ENCODE results near the gene INO80B. TPM values are rescaled to one million over a fixed set of nuclear protein-coding genes. Genes with fewer than 3 reads are reported as not detected.

The INO80B gene
- total and polyA plus RNA-seq, 2 donors (not counting 1 experiment from before 2014, with no cell fraction given): 30.4 to 78.6 TPM

- no peak overlapping the region for H2AFZ ChIP-seq (ENCODE audit: insufficient read depth, low read depth, low read length, poor library complexity, severe bottlenecking)
- H3K27ac ChIP-seq (ENCODE audit: low read length in 2 of 2): no peak overlapping the region
- no peak overlapping the region for H3K4me2 ChIP-seq (replicated peaks; ENCODE audit: low read depth, low read length, poor library complexity, severe bottlenecking)
- TF ChIP-seq EZH2 (IDR thresholded peaks at IDR 0.05; ENCODE audit: borderline replicate concordance, insufficient read depth, low read depth, low read length, poor library complexity, severe bottlenecking) (no peak), CTCF (IDR thresholded peaks at IDR 0.05) (no peak)
- no peaks in the 10 kb centered on the region for H3K27me3 ChIP-seq (replicated peaks in 1 of 4; ENCODE audit: control extremely low read depth in 1 of 4, control insufficient read depth in 3 of 4, insufficient read depth in 4 of 4, low read length in 3 of 4)
- no peaks in the 10 kb centered on the region for H4K20me1 ChIP-seq (ENCODE audit: control insufficient read depth, insufficient read depth, low read length, poor library complexity, severe bottlenecking)
- ATAC-seq (ENCODE audit: low read depth) (no peak), DNase-seq (no peak)
- no peak overlapping the region for H3K4me3 ChIP-seq (ENCODE audit: control extremely low read depth in 1 of 5, extremely low read depth in 1 of 5, insufficient read depth in 1 of 5, low read depth in 2 of 5, low read length in 4 of 5)
- Mint-ChIP-seq H3K27ac (no peak overlapping the region), H3K9me3 (ENCODE audit: insufficient read depth) (no peaks in the 10 kb centered on the region), H3K27me3 (no peaks in the 10 kb centered on the region), H3K4me3 (no peak overlapping the region), H3K4me1 (no peaks in the 10 kb centered on the region)
- no peaks in the 10 kb centered on the region for H3K79me2 ChIP-seq (ENCODE audit: control insufficient read depth, insufficient read depth, low read length)
- CTCF ChIA-PET: interaction anchor here (0.9 kb wide), 1 partner anchor 38 kb away, joined by 3 read pairs; no protein-coding TSS in a partner anchor
- POLR2A ChIA-PET: interaction anchor here (1.3 kb wide), 1 partner anchor 9 kb away, joined by 3 read pairs; the partner anchor contains the start of genes C2orf81 and WDR54
- H3K9ac ChIP-seq (ENCODE audit: low read length): no peak overlapping the region
- 95% methylated on average over 12 of the region's 18 CpGs for WGBS (ENCODE audit: insufficient coverage)
- H3K4me1 ChIP-seq (ENCODE audit: control insufficient read depth in 2 of 2, insufficient read depth in 2 of 2, low read length in 2 of 2): no peaks in the 10 kb centered on the region
- no peaks in the 10 kb centered on the region for H3K9me3 ChIP-seq (ENCODE audit: control extremely low read depth in 1 of 3, control insufficient read depth in 2 of 3, insufficient read depth in 1 of 3, low read length in 2 of 3)
- intact Hi-C loops (cut with micrococcal nuclease): no loop called here
- H3K36me3 ChIP-seq (replicated peaks in 1 of 2; ENCODE audit: control extremely low read depth in 1 of 2, control insufficient read depth in 1 of 2, extremely low read depth in 1 of 2, insufficient read depth in 2 of 2, low read length in 1 of 2): peaks cover 0 to 6% of the 10 kb centered on the region in 2 experiments
These were observed 25.1 kb upstream of the INO80B start for GRCh38 chr2:74429487-74430451.

- H3K4me3 ChIP-seq (ENCODE audit: control extremely low read depth in 1 of 5, extremely low read depth in 1 of 5, insufficient read depth in 1 of 5, low read depth in 2 of 5, low read length in 4 of 5): no peak overlapping the region
- ATAC-seq (ENCODE audit: low read depth) (no peak), DNase-seq (no peak)
- H3K9me3 ChIP-seq (ENCODE audit: control extremely low read depth in 1 of 3, control insufficient read depth in 2 of 3, insufficient read depth in 1 of 3, low read length in 2 of 3): no peaks in the 10 kb centered on the region
- H3K4me2 ChIP-seq (replicated peaks; ENCODE audit: low read depth, low read length, poor library complexity, severe bottlenecking): no peak overlapping the region
- no peak for TF ChIP-seq EZH2 (IDR thresholded peaks at IDR 0.05; ENCODE audit: borderline replicate concordance, insufficient read depth, low read depth, low read length, poor library complexity, severe bottlenecking)
- no peak for TF ChIP-seq CTCF (IDR thresholded peaks at IDR 0.05)
- no peaks in the 10 kb centered on the region for H3K4me1 ChIP-seq (ENCODE audit: control insufficient read depth in 2 of 2, insufficient read depth in 2 of 2, low read length in 2 of 2)
- Mint-ChIP-seq H3K27ac (no peak overlapping the region), H3K27me3 (no peaks in the 10 kb centered on the region), H3K9me3 (ENCODE audit: insufficient read depth) (no peaks in the 10 kb centered on the region), H3K4me3 (no peak overlapping the region), H3K4me1 (peaks cover under 1% of the 10 kb centered on the region)
- no peak overlapping the region for H3K9ac ChIP-seq (ENCODE audit: low read length)
- H3K27me3 ChIP-seq (replicated peaks in 1 of 4; ENCODE audit: control extremely low read depth in 1 of 4, control insufficient read depth in 3 of 4, insufficient read depth in 4 of 4, low read length in 3 of 4): no peaks in the 10 kb centered on the region
- POLR2A ChIA-PET: interaction anchor here (1.3 kb wide), 1 partner anchor 9 kb away, joined by 3 read pairs; the partner anchor contains the start of genes C2orf81 and WDR54
- no peaks in the 10 kb centered on the region for H3K79me2 ChIP-seq (ENCODE audit: control insufficient read depth, insufficient read depth, low read length)
- CTCF ChIA-PET: interaction anchor here (0.6 kb wide), 1 partner anchor 279 kb away, joined by 3 read pairs; no protein-coding TSS in a partner anchor
- H4K20me1 ChIP-seq (ENCODE audit: control insufficient read depth, insufficient read depth, low read length, poor library complexity, severe bottlenecking): no peaks in the 10 kb centered on the region
- H3K36me3 ChIP-seq (replicated peaks in 1 of 2; ENCODE audit: control extremely low read depth in 1 of 2, control insufficient read depth in 1 of 2, extremely low read depth in 1 of 2, insufficient read depth in 2 of 2, low read length in 1 of 2): no peaks in the 10 kb centered on the region
- H3K27ac ChIP-seq (ENCODE audit: low read length in 2 of 2): no peak overlapping the region
- WGBS (ENCODE audit: insufficient coverage): over 99% methylated on average over 8 of the region's 11 CpGs
- no peak overlapping the region for H2AFZ ChIP-seq (ENCODE audit: insufficient read depth, low read depth, low read length, poor library complexity, severe bottlenecking)
- intact Hi-C loops (cut with micrococcal nuclease): no loop called here
These were observed 24.4 kb upstream of the INO80B start for GRCh38 chr2:74430502-74430901.

Measured in B cell (primary cell).